Erythroblast (primary cell): Measurements from ENCODE around the gene SYT15.
"Not testable (repeated sequence)": the region's sequence is repeated elsewhere in the genome, so short reads cannot be mapped to it uniquely, and the experiment has no call there.

ENCODE experiments used
- GATA1 ChIP-seq: IDR thresholded peaks from 2 replicates; pipeline ENCODE4 v1.6.1; 2011; ENCODE audit warnings: low read depth, mild to moderate bottlenecking, control low read depth, low read length, moderate library complexity
- POLR2A ChIP-seq: IDR thresholded peaks from 2 replicates; pipeline ENCODE4 v1.6.1; 2011; ENCODE audit warnings: mild to moderate bottlenecking, low read length

- not testable (repeated sequence) for TF ChIP-seq POLR2A, GATA1
Measured at GRCh38 chr10:46593307-46593706, 14.4 kb downstream of the SYT15 start.
